ENCODE measurements around the gene LMO4.

The LMO4 gene

GRCh38 chr1:87305151-87305550 is 23.5 kb upstream of the LMO4 start:
- H3K36me3 ChIP-seq (ENCODE audit: control insufficient read depth, low read depth, low read length), result no peaks in the 10 kb centered on the region
- no peaks in the 10 kb centered on the region for H3K9me3 ChIP-seq (ENCODE audit: control insufficient read depth, low read depth, low read length)
- H3K9ac ChIP-seq (ENCODE audit: low read length), result no peak overlapping the region
- H3K4me1 ChIP-seq (ENCODE audit: control insufficient read depth, low read depth, low read length), result peaks cover 23% of the 10 kb centered on the region
- no peak overlapping the region for H3K27ac ChIP-seq (ENCODE audit: low read length)
- H3K27me3 ChIP-seq (ENCODE audit: control insufficient read depth, insufficient read depth, low read length), result no peaks in the 10 kb centered on the region
- no peak overlapping the region for H3K4me3 ChIP-seq (ENCODE audit: low read length)

GRCh38 chr1:87305762-87306161 is 22.9 kb upstream of the LMO4 start:
- Histone ChIP-seq H3K4me1 (ENCODE audit: control insufficient read depth, low read depth, low read length) (peaks cover 27% of the 10 kb centered on the region), H3K27me3 (ENCODE audit: control insufficient read depth, insufficient read depth, low read length) (no peaks in the 10 kb centered on the region), H3K4me3 (ENCODE audit: low read length) (no peak overlapping the region)

GRCh38 chr1:87307306-87307705 is 21.4 kb upstream of the LMO4 start:
- H3K9ac ChIP-seq (ENCODE audit: low read length), result no peak overlapping the region
- no peak overlapping the region for H3K27ac ChIP-seq (ENCODE audit: low read length)
- no peak overlapping the region for H3K4me3 ChIP-seq (ENCODE audit: low read length)
- H3K9me3 ChIP-seq (ENCODE audit: control insufficient read depth, low read depth, low read length), result no peaks in the 10 kb centered on the region
- H3K27me3 ChIP-seq (ENCODE audit: control insufficient read depth, insufficient read depth, low read length), result no peaks in the 10 kb centered on the region
- peaks cover 27% of the 10 kb centered on the region for H3K4me1 ChIP-seq (ENCODE audit: control insufficient read depth, low read depth, low read length)
- no peaks in the 10 kb centered on the region for H3K36me3 ChIP-seq (ENCODE audit: control insufficient read depth, low read depth, low read length)

More at GRCh38 chr1:87305762-87306161, 22.9 kb upstream of the LMO4 start:
- Histone ChIP-seq H3K36me3 (ENCODE audit: control insufficient read depth, low read depth, low read length) (no peaks in the 10 kb centered on the region), H3K27ac (ENCODE audit: low read length) (no peak overlapping the region), H3K9me3 (ENCODE audit: control insufficient read depth, low read depth, low read length) (no peaks in the 10 kb centered on the region), H3K9ac (ENCODE audit: low read length) (no peak overlapping the region)

- Histone ChIP-seq H3K27ac (ENCODE audit: low read length) (no peak overlapping the region), H3K27me3 (ENCODE audit: control insufficient read depth, insufficient read depth, low read length) (no peaks in the 10 kb centered on the region), H3K9ac (ENCODE audit: low read length) (no peak overlapping the region)
Observed at GRCh38 chr1:87307931-87308330, 20.7 kb upstream of the LMO4 start.

GRCh38 chr1:87314091-87314490 is 14.6 kb upstream of the LMO4 start:
- H3K4me3 ChIP-seq (ENCODE audit: low read length), result no peak overlapping the region
- no peak overlapping the region for H3K9ac ChIP-seq (ENCODE audit: low read length)
- no peaks in the 10 kb centered on the region for H3K9me3 ChIP-seq (ENCODE audit: control insufficient read depth, low read depth, low read length)
- H3K36me3 ChIP-seq (ENCODE audit: control insufficient read depth, low read depth, low read length), result no peaks in the 10 kb centered on the region
- no peaks in the 10 kb centered on the region for H3K27me3 ChIP-seq (ENCODE audit: control insufficient read depth, insufficient read depth, low read length)
- peaks cover 9% of the 10 kb centered on the region for H3K4me1 ChIP-seq (ENCODE audit: control insufficient read depth, low read depth, low read length)
- H3K27ac ChIP-seq (ENCODE audit: low read length), result no peak overlapping the region

More at GRCh38 chr1:87307931-87308330, 20.7 kb upstream of the LMO4 start:
- peaks cover 27% of the 10 kb centered on the region for H3K4me1 ChIP-seq (ENCODE audit: control insufficient read depth, low read depth, low read length)
- no peak overlapping the region for H3K4me3 ChIP-seq (ENCODE audit: low read length)
- H3K9me3 ChIP-seq (ENCODE audit: control insufficient read depth, low read depth, low read length), result no peaks in the 10 kb centered on the region
- H3K36me3 ChIP-seq (ENCODE audit: control insufficient read depth, low read depth, low read length), result no peaks in the 10 kb centered on the region

GRCh38 chr1:87318056-87318650 is 10.5 kb upstream of the LMO4 start:
- Histone ChIP-seq H3K27me3 (ENCODE audit: control insufficient read depth, insufficient read depth, low read length) (no peaks in the 10 kb centered on the region), H3K27ac (ENCODE audit: low read length) (no peak overlapping the region), H3K9ac (ENCODE audit: low read length) (no peak overlapping the region), H3K4me3 (ENCODE audit: low read length) (no peak overlapping the region), H3K4me1 (ENCODE audit: control insufficient read depth, low read depth, low read length) (no peaks in the 10 kb centered on the region), H3K36me3 (ENCODE audit: control insufficient read depth, low read depth, low read length) (no peaks in the 10 kb centered on the region), H3K9me3 (ENCODE audit: control insufficient read depth, low read depth, low read length) (no peaks in the 10 kb centered on the region)

- Histone ChIP-seq H3K4me3 (ENCODE audit: low read length) (no peak overlapping the region), H3K9ac (ENCODE audit: low read length) (no peak overlapping the region), H3K9me3 (ENCODE audit: control insufficient read depth, low read depth, low read length) (no peaks in the 10 kb centered on the region), H3K36me3 (ENCODE audit: control insufficient read depth, low read depth, low read length) (no peaks in the 10 kb centered on the region), H3K27ac (ENCODE audit: low read length) (no peak overlapping the region), H3K27me3 (ENCODE audit: control insufficient read depth, insufficient read depth, low read length) (no peaks in the 10 kb centered on the region), H3K4me1 (ENCODE audit: control insufficient read depth, low read depth, low read length) (no peaks in the 10 kb centered on the region)
Observed at GRCh38 chr1:87318806-87319205, 9.9 kb upstream of the LMO4 start.

- Histone ChIP-seq H3K4me1 (ENCODE audit: control insufficient read depth, low read depth, low read length) (peaks cover 13% of the 10 kb centered on the region), H3K9me3 (ENCODE audit: control insufficient read depth, low read depth, low read length) (no peaks in the 10 kb centered on the region), H3K27me3 (ENCODE audit: control insufficient read depth, insufficient read depth, low read length) (no peaks in the 10 kb centered on the region), H3K9ac (ENCODE audit: low read length) (no peak overlapping the region), H3K27ac (ENCODE audit: low read length) (no peak overlapping the region), H3K36me3 (ENCODE audit: control insufficient read depth, low read depth, low read length) (no peaks in the 10 kb centered on the region), H3K4me3 (ENCODE audit: low read length) (no peak overlapping the region)
Observed at GRCh38 chr1:87325982-87326738, 2.5 kb upstream of the LMO4 start.

GRCh38 chr1:87327376-87328271 is 1.1 kb upstream of the LMO4 start:
- H3K27me3 ChIP-seq (ENCODE audit: control insufficient read depth, insufficient read depth, low read length), result peaks cover 3% of the 10 kb centered on the region
- H3K4me1 ChIP-seq (ENCODE audit: control insufficient read depth, low read depth, low read length), result peaks cover 20% of the 10 kb centered on the region
- H3K27ac ChIP-seq (ENCODE audit: low read length), result peak overlapping the region; percentile 33
- H3K4me3 ChIP-seq (ENCODE audit: low read length), result peak overlapping the region; percentile 67
- H3K36me3 ChIP-seq (ENCODE audit: control insufficient read depth, low read depth, low read length), result peaks cover 5% of the 10 kb centered on the region
- H3K9ac ChIP-seq (ENCODE audit: low read length), result peak overlapping the region; percentile 68
- H3K9me3 ChIP-seq (ENCODE audit: control insufficient read depth, low read depth, low read length), result no peaks in the 10 kb centered on the region

- Histone ChIP-seq H3K36me3 (ENCODE audit: control insufficient read depth, low read depth, low read length) (peaks cover 16% of the 10 kb centered on the region), H3K27ac (ENCODE audit: low read length) (peak overlapping the region; percentile 58), H3K9me3 (ENCODE audit: control insufficient read depth, low read depth, low read length) (no peaks in the 10 kb centered on the region), H3K4me3 (ENCODE audit: low read length) (peak overlapping the region; percentile 86), H3K9ac (ENCODE audit: low read length) (peak overlapping the region; percentile 81), H3K4me1 (ENCODE audit: control insufficient read depth, low read depth, low read length) (peaks cover 35% of the 10 kb centered on the region), H3K27me3 (ENCODE audit: control insufficient read depth, insufficient read depth, low read length) (peaks cover 5% of the 10 kb centered on the region)
Observed at GRCh38 chr1:87329051-87329525, 408 bp downstream of the LMO4 start.

- Histone ChIP-seq H3K27ac (ENCODE audit: low read length) (peak overlapping the region; percentile 64), H3K36me3 (ENCODE audit: control insufficient read depth, low read depth, low read length) (peaks cover 16% of the 10 kb centered on the region), H3K4me1 (ENCODE audit: control insufficient read depth, low read depth, low read length) (peaks cover 37% of the 10 kb centered on the region), H3K4me3 (ENCODE audit: low read length) (peak overlapping the region; percentile 86), H3K27me3 (ENCODE audit: control insufficient read depth, insufficient read depth, low read length) (peaks cover 5% of the 10 kb centered on the region), H3K9me3 (ENCODE audit: control insufficient read depth, low read depth, low read length) (no peaks in the 10 kb centered on the region), H3K9ac (ENCODE audit: low read length) (peak overlapping the region; percentile 81)
Observed at GRCh38 chr1:87329526-87330056, 911 bp downstream of the LMO4 start.

Measured in iPS-18a (cell line).